KOPT-K1 (cell line): ENCODE results near the gene PRSS16.
"Not testable (repeated sequence)": the region's sequence is repeated elsewhere in the genome, so short reads cannot be mapped to it uniquely, and the experiment has no call there.

ENCODE experiments used
- H3K27ac ChIP-seq: fragments of 200-600 bp; sonication (generic); 2 replicates; pipeline ENCODE4 v1.5.1; 2016; ENCODE audit warnings: antibody characterized with exemption, mild to moderate bottlenecking, low read depth, low read length; ENCODE audit not compliant: poor library complexity, severe bottlenecking
- H3K36me3 ChIP-seq: fragments of 200-600 bp; sonication (generic); 2 replicates; pipeline ENCODE4 v1.5.1; 2017; ENCODE audit warnings: antibody characterized with exemption, mild to moderate bottlenecking, low read length, moderate library complexity; ENCODE audit not compliant: insufficient read depth
- H3K9me3 ChIP-seq: fragments of 200-600 bp; sonication (generic); 2 replicates; pipeline ENCODE4 v1.5.1; 2017; ENCODE audit warnings: antibody characterized with exemption, low read length, mild to moderate bottlenecking; ENCODE audit not compliant: insufficient read depth, poor library complexity, severe bottlenecking

PRSS16 gene

DNA sequence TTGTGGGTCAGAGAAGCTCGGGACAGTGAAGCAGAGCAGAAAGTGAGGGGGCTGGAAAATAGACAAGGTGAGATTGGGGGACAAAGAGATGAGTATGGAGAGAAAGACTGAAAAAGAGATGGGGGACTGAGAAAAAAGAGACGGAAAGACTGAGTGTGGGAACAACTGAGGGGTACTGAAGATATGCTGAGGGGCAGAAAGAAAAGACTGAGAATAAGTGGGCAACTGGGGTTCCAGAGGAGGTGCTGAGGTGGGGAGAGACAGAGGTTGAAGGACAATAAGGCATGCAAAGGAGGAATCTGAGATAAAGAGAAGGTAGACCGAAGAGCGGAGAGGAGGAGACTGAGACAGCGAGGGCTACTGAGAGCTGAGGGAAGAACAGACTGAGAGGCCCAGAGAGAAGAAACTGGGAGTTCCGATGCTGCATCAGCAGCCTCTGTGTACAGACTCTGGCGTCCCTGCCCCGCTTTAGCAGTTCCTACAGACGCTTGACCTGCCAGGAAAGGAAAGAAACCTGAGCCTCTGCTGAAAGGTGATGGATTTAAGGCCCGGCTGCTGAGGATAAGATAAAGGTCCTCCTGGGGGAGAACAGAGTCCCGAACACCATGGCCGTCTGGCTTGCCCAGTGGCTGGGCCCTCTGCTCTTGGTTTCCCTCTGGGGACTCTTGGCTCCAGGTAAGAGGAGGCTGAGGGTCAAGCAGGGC, at the start of gene PRSS16:
TSS of gene PRSS16 (plus strand) at position 569 of the 704 bp plus-strand sequence. CDS start at position 606, 37 bp downstream.
- peaks cover 12% of the 10 kb centered on the region for H3K9me3 ChIP-seq
- H3K36me3 ChIP-seq, result no peaks in the 10 kb centered on the region
- no peak within 1 kb of the TSS for H3K27ac ChIP-seq

GRCh38 chr6:27205375-27206278, 41.9 kb upstream of the PRSS16 start:
- H3K9me3 ChIP-seq, result no peaks in the 10 kb centered on the region
- no peak overlapping the region for H3K27ac ChIP-seq
- H3K36me3 ChIP-seq, result no peaks in the 10 kb centered on the region

- Histone ChIP-seq H3K36me3 (no peaks in the 10 kb centered on the region), H3K9me3 (no peaks in the 10 kb centered on the region), H3K27ac (no peak overlapping the region)
Measured at GRCh38 chr6:27206806-27207205, 40.7 kb upstream of the PRSS16 start.

DNA sequence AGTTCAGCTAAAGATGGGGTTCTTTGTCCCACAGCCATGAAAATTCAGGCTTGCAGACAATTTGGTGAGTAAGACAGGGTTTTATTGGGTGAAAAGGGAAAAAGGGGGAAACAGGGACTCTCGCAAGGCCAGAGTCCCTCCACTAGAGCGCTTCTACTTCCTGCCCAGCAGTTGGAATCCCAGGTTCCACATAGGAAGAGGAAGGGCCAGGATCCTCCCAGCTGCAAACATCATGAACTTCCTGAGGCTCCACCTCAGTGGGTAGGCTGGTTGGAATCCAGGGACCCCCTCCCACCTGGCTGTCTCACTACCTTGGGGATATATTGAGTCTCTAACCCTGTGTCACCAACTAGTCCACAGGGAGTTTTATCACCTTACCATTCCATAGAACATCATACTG, 39.5 kb upstream of the PRSS16 start:
- H3K9me3 ChIP-seq, result no peaks in the 10 kb centered on the region
- H3K27ac ChIP-seq, result no peak overlapping the region
- H3K36me3 ChIP-seq, result no peaks in the 10 kb centered on the region

DNA sequence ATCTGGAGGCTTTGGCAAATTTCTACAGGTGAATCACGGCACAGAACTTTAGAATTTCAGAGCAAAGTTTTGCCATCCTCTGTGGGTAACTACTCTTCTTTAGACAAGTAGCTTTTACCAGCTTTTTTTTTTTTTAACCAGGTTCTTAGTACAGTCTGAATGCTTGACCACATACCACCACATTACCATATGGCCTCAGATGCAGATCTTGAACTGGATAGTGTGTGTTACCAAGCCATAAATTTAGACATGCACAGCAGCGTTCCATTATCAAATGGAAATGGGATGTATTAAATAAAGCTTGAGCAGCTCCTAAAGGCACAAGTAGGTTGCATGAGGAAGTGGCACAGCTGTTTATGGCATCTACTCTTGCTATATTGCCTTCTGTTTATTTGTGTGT, 38.3 kb upstream of the PRSS16 start:
- Histone ChIP-seq H3K27ac (no peak overlapping the region), H3K9me3 (no peaks in the 10 kb centered on the region), H3K36me3 (no peaks in the 10 kb centered on the region)

- Histone ChIP-seq H3K36me3 (no peaks in the 10 kb centered on the region), H3K9me3 (no peaks in the 10 kb centered on the region), H3K27ac (no peak overlapping the region)
Measured at GRCh38 chr6:27209659-27210269, 37.7 kb upstream of the PRSS16 start.

DNA sequence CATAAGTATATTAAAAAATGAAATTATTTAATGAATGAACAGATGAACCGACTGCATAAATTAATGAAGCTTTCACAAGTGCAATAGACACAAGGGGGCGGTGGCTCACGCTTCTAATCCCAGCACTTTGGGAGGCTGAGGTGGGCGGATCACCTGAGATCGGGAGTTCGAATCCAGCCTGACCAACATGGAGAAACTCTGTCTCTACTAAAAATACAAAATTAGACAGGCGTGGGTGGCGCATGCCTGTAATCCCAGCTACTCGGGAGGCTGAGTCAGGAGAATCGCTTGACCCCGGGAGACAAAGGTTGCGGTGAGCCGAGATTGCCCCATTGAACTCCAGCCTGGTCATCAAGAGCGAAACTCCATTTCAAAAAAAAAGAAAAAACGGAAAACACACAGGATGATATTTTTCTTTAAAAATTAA, 34.4 kb upstream of the PRSS16 start:
- H3K9me3 ChIP-seq, result not testable (repeated sequence)

GRCh38 chr6:27213544-27214125, 33.9 kb upstream of the PRSS16 start:
- peaks cover 9% of the 10 kb centered on the region for H3K9me3 ChIP-seq
- no peak overlapping the region for H3K27ac ChIP-seq
- no peaks in the 10 kb centered on the region for H3K36me3 ChIP-seq

More for the DNA sequence above, 34.4 kb upstream of the PRSS16 start:
- H3K27ac ChIP-seq, H3K36me3 ChIP-seq: not testable (repeated sequence)

GRCh38 chr6:27214126-27214601, 33.3 kb upstream of the PRSS16 start:
- Histone ChIP-seq H3K9me3 (peaks cover 9% of the 10 kb centered on the region), H3K36me3 (no peaks in the 10 kb centered on the region), H3K27ac (no peak overlapping the region)

DNA sequence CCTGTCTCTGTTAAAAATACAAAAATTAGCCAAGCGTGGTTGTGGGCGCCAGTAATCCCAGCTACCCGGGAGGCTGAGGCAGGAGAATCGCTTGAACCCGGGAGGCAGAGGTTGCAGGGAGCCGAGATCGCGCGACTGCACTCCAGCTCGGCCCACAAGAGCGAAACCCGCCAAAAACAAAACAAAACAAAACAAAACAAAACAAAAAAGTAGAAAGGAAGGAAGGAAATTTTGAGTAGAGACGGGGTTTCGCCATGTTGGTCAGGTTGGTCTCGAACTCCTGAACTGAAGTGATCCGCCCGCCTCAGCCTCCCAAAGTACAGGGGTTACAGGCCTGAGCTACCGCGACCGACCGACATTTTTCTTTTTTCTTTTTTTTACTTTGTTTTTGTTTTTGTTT, 30.6 kb upstream of the PRSS16 start:
- Histone ChIP-seq H3K36me3 (no peaks in the 10 kb centered on the region), H3K27ac (no peak overlapping the region), H3K9me3 (peaks cover 9% of the 10 kb centered on the region)

- not testable (repeated sequence) for H3K36me3 ChIP-seq, H3K27ac ChIP-seq, H3K9me3 ChIP-seq
Measured at GRCh38 chr6:27222971-27223370, 24.5 kb upstream of the PRSS16 start.

DNA sequence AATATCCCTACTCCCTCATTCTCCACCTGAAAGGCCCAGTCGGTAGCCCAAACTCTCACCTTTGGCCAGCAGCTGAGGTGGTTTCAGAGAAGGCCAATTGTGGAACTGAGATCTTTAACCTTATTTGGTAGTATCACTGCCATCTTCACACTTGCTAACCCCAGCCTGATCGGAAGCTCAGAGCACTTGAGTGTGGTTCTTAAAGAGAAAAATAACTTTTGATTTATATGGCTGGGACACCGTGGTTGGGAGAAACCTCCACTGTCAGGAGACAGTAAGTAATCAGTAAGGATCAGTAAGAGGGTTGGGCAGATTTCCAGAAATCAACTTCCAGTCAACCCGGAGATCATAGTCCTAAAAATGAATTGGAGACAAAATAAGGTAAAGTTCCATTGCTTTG, 22.8 kb upstream of the PRSS16 start:
- H3K36me3 ChIP-seq, result no peaks in the 10 kb centered on the region
- no peaks in the 10 kb centered on the region for H3K9me3 ChIP-seq
- H3K27ac ChIP-seq, result no peak overlapping the region

- H3K36me3 ChIP-seq, result no peaks in the 10 kb centered on the region
- no peaks in the 10 kb centered on the region for H3K9me3 ChIP-seq
- no peak overlapping the region for H3K27ac ChIP-seq
Measured at GRCh38 chr6:27228963-27229477, 18.5 kb upstream of the PRSS16 start.

DNA sequence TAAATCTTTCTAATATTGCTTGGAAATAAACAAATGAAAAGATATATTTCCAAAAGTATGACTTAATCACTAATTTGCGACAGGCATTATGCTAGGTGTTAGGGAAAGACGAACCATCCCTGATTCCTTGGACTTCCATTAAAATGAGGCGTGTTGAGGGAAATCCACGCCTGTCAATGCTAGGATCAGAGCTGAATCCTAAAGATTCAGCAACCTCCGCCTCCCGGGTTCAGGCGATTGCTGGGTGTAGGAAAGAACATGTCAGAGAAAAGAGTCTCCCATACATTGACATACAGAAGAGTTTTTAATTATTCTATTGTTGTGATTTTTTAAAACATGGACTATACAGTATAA, 16.8 kb upstream of the PRSS16 start:
- no peak overlapping the region for H3K27ac ChIP-seq
- H3K9me3 ChIP-seq, result no peaks in the 10 kb centered on the region
- H3K36me3 ChIP-seq, result no peaks in the 10 kb centered on the region

DNA sequence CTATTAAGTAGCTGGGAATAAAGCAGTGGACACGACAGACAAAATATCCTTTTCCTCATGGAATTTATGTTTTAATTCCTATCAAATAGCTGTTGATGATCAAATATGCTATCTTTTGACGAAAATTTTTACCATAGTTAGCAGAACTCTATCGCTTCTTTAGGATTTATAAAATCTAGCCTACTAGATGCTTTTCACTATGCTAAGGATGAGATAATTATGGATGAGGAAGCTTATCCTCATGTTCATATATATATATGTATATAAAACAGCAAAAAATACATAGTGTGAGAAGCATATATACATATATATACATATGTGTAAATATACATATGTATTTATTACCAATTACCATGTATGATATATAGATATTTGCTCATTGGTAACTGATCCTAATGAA, 12.9 kb upstream of the PRSS16 start:
- Histone ChIP-seq H3K36me3 (no peaks in the 10 kb centered on the region), H3K27ac (no peak overlapping the region), H3K9me3 (peaks cover 14% of the 10 kb centered on the region)
